ENCODE data around the gene CBX8.
A peak's percentile ranks its signal among the peaks of the same experiment; 100 is the strongest.

CBX8 gene

DNA sequence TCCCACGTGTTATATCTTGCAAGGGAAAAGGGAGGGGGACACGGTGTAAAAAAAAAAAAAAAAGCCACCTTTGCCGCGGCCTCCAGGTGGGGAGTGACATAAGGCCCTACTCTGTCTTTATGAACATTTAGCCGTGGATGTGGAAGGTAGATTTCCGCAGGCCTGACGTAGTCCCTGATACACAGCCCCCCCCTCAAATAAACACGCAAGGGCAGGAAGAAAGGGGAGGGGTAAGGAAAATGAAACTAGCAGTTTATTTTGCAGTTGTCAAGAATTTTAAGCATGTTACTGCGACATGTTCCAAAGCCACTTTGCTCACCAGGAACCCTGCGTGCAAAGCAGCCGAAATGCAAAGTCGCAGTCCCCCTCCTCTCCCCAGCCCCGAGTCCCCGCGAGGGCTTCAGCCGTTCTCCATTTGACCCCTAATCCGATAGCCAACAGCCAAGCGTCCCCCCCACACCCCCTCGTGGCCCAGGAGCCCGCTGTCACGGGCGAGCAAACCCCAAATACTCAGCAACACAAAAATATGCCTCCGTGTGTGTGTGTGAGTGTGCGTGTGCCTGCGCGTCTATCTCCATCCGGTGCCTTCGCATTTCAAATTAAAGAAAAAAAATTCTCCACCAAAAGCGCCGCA, 41.1 kb upstream of the CBX8 start:
- TF ChIP-seq, protein P1, sequence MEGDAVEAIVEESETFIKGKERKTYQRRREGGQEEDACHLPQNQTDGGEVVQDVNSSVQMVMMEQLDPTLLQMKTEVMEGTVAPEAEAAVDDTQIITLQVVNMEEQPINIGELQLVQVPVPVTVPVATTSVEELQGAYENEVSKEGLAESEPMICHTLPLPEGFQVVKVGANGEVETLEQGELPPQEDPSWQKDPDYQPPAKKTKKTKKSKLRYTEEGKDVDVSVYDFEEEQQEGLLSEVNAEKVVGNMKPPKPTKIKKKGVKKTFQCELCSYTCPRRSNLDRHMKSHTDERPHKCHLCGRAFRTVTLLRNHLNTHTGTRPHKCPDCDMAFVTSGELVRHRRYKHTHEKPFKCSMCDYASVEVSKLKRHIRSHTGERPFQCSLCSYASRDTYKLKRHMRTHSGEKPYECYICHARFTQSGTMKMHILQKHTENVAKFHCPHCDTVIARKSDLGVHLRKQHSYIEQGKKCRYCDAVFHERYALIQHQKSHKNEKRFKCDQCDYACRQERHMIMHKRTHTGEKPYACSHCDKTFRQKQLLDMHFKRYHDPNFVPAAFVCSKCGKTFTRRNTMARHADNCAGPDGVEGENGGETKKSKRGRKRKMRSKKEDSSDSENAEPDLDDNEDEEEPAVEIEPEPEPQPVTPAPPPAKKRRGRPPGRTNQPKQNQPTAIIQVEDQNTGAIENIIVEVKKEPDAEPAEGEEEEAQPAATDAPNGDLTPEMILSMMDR (IDR thresholded peaks at IDR 0.05; ENCODE audit: low read depth, low read length, missing control alignments): no peak
- DNase-seq (ENCODE audit: extremely low read depth, low read depth): no peak
- peak overlapping the region; percentile 80 for H3K4me3 ChIP-seq (replicated peaks; ENCODE audit: low read depth, low read length)

DNA sequence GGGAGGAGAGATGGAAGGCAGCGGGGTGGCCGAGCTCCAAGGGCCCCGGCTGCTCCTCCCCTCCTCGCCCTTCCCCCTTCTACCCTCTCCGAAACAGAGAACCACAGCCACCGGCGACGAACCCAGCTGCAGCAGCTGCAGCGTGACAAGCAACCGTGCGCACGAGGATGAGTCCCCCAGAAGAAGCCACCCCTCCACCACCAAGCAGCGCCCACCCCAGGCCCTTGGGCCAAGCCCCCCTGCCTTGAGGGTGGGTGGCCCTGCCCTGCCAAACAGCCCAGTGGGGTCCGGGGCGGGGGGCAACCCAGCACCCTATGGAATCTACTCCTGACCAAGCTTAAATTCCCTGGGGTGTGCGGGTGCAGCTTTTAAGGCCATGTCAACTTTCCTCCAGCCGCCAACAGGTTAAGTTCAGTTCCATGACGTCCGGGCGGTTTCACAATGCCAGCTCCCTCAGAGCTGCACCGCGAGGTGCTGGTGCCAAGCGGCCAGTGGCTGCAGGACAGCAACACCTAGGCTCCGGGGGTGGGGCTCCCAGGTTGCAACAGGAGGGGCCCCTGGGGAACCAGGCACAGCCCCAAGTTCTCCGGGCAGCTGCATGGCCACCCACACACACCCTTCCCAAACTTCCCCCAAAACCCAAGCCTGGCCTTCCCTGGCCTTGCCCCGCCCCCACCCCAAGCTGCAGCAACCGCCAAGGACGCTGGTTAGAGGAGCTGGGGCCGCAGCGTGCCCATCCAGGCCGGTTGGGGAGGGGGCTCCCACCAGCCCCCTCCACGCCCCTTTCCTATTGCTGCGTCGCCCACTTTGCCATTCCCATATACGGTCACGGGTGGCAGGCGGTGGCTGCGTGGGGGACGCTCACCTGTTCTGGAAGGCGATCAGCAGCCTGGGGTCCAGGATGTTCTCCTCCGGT, 40.4 kb upstream of the CBX8 start:
- peak overlapping the region; percentile 80 for H3K4me3 ChIP-seq (replicated peaks; ENCODE audit: low read depth, low read length)
- TF ChIP-seq, protein P1 (IDR thresholded peaks at IDR 0.05; ENCODE audit: low read depth, low read length, missing control alignments): no peak
- no peak for DNase-seq (ENCODE audit: extremely low read depth, low read depth)

DNA sequence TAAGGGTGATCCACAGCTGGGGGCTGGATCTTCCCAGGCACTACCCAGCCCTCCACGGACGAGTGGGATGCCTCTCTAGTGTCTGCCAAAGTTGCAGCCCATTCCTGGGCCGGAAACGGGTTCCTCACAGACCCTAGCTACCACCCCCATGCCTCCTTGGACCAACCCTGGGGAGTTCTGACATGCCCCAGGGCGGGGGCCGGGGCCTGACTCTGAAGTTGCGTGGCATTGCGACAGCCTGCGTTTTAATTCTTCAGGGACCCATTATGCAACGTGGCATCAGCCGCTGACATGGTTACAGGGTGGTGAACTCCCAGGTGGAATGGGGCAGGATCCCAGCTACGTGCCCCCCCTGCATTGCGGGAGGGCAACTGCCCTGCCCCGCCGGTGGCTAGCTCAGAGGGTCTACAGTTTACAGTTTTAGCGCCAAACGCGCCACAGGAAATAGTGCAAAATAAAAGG, 39.7 kb upstream of the CBX8 start:
- TF ChIP-seq, protein P1 (IDR thresholded peaks at IDR 0.05; ENCODE audit: low read depth, low read length, missing control alignments): no peak
- no peak for DNase-seq (ENCODE audit: extremely low read depth, low read depth)
- H3K4me3 ChIP-seq (replicated peaks; ENCODE audit: low read depth, low read length): no peak overlapping the region

DNA sequence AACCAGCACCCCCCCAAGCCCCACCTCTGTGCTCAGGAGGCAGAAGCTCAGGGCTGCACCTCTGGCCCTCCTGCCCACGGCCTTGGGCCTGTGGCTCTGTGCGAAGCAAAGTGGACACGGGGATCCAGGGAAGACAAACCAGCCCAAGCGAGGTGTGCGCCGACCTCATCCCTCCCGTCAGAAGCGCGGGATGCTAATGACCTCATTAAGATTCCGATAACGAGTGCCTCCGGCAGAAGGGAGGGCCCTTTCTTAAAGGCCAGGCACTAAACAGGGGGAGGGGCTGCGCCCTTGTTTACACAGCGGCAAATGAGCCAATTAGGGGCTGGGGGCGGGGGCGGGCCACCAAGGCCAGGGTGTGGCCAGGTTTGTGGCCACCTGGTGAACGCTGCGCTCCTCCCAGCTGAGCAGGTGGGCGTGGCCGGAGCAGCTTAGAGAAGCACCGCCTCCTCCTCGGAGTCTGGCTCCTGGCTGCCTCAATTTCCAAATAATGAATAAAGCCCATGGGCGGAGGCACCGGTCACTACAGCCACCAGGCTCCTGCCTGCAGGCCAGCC, 39.2 kb upstream of the CBX8 start:
- TF ChIP-seq, protein P1 (IDR thresholded peaks at IDR 0.05; ENCODE audit: low read depth, low read length, missing control alignments): no peak
- no peak for DNase-seq (ENCODE audit: extremely low read depth, low read depth)
- no peak overlapping the region for H3K4me3 ChIP-seq (replicated peaks; ENCODE audit: low read depth, low read length)

- TF ChIP-seq, protein P1 (IDR thresholded peaks at IDR 0.05; ENCODE audit: low read depth, low read length, missing control alignments): no peak
- DNase-seq (ENCODE audit: extremely low read depth, low read depth): no peak
- H3K4me3 ChIP-seq (replicated peaks; ENCODE audit: low read depth, low read length): no peak overlapping the region
These were observed 38.6 kb upstream of the CBX8 start for GRCh38 chr17:79835470-79835899.

- no peak overlapping the region for H3K4me3 ChIP-seq (replicated peaks; ENCODE audit: low read depth, low read length)
- no peak for DNase-seq (ENCODE audit: extremely low read depth, low read depth)
- TF ChIP-seq, protein P1 (IDR thresholded peaks at IDR 0.05; ENCODE audit: low read depth, low read length, missing control alignments): peak; percentile 53
These were observed 37.9 kb upstream of the CBX8 start for GRCh38 chr17:79834565-79835469.

Data from HFF-Myc (cell line).